Left lung (tissue), 10 donors: ENCODE results near the gene PVR. TPM values are rescaled to one million over a fixed set of nuclear protein-coding genes. Genes with fewer than 3 reads are reported as not detected.
"Not testable (repeated sequence)": the region's sequence is repeated elsewhere in the genome, so short reads cannot be mapped to it uniquely, and the experiment has no call there.

Experiments
- ATAC-seq: fragments of 200-7000 bp; cut with Tn5 transposase; one replicate; pipeline ENCODE4 v1.9.1; 2020; ENCODE audit warnings: moderate library complexity
- DNase-seq, 4 donors: peaks; one replicate each; pipeline ENCODE4 v3.0.0-alpha.2; 2013 to 2020
- H3K27ac ChIP-seq, 2 donors: fragments of 200-600 bp; sonication (generic) in 1 of 2; one replicate each; pipeline versions ENCODE4 v1.5.0 to v1.8.0; 2020 to 2021
- H3K27me3 ChIP-seq, 2 donors: fragments of 200-600 bp; sonication (generic) in 1 of 2; one replicate each; pipeline versions ENCODE4 v1.5.0 to v1.8.0; 2020 to 2021
- H3K36me3 ChIP-seq, 2 donors: fragments of 200-600 bp; sonication (generic) in 1 of 2; one replicate each; pipeline versions ENCODE4 v1.5.0 to v1.8.0; 2020 to 2021
- H3K4me1 ChIP-seq, 2 donors: fragments of 200-600 bp; one replicate each; pipeline ENCODE4 v1.8.0; 2021
- H3K4me3 ChIP-seq, 2 donors: fragments of 200-600 bp; sonication (generic) in 1 of 2; one replicate each; pipeline versions ENCODE4 v1.5.0 to v1.8.0; 2020 to 2021; ENCODE audit warnings: mild to moderate bottlenecking in 1 of 2
- H3K9me3 ChIP-seq, 2 donors: fragments of 200-600 bp; sonication (generic) in 1 of 2; one replicate each; pipeline versions ENCODE4 v1.5.0 to v1.8.0; 2020 to 2021
- intact Hi-C, 2 donors: fragments of 100-400 bp; cut with DNase I; formaldehyde crosslinking; loops; one replicate each; pipeline versions ENCODE4 v1.11.2 to v1.14.2; 2022
- microRNA-seq, 2 donors: library from miRNA; unstranded; fragments of <30 nt; microRNA quantifications; one replicate each; pipeline ENCODE4, GENCODE V29; 2019
- polyA plus RNA-seq, 6 donors: library from polyadenylated mRNA; unstranded; fragments of 120-200 nt; gene quantifications; one replicate each; pipeline ENCODE4 v1.2.1, GENCODE V29; 2013; ENCODE audit not compliant: insufficient read length in 6 of 6
- total RNA-seq, 2 donors: library from RNA; stranded (reverse); fragmentation: NEBNext Ultra II Directional; extraction: Animal tissue kit (Norgen Biotek cat#: 25700); gene quantifications; one replicate each; pipeline ENCODE4 v1.2.1, GENCODE V29; 2021
- TF ChIP-seq, protein P1 (sequence below), 2 donors: fragments of 200-600 bp; sonication (generic) in 1 of 2; IDR thresholded peaks; one replicate each; pipeline versions ENCODE4 v1.5.0 to v1.8.0; 2021; ENCODE audit warnings: antibody characterized with exemption in 2 of 2
- donor health status: DM: no; HTN: yes; CAD: no.
- donor health status: DM: no; HTN: no; CAD: no.

PVR gene
- total and polyA plus RNA-seq, 8 donors: 22.5 to 67.9 (median 28.8) TPM

- Histone ChIP-seq H3K27me3 (no peaks in the 10 kb centered on the region), H3K9me3 (no peaks in the 10 kb centered on the region), H3K36me3 (no peaks in the 10 kb centered on the region), H3K27ac (no peak overlapping the region), H3K4me3 (no peak overlapping the region), H3K4me1 (no peaks in the 10 kb centered on the region)
- DNase-seq: no peak
- intact Hi-C loops: no loop called here
- no peak for ATAC-seq
- TF ChIP-seq, protein P1, sequence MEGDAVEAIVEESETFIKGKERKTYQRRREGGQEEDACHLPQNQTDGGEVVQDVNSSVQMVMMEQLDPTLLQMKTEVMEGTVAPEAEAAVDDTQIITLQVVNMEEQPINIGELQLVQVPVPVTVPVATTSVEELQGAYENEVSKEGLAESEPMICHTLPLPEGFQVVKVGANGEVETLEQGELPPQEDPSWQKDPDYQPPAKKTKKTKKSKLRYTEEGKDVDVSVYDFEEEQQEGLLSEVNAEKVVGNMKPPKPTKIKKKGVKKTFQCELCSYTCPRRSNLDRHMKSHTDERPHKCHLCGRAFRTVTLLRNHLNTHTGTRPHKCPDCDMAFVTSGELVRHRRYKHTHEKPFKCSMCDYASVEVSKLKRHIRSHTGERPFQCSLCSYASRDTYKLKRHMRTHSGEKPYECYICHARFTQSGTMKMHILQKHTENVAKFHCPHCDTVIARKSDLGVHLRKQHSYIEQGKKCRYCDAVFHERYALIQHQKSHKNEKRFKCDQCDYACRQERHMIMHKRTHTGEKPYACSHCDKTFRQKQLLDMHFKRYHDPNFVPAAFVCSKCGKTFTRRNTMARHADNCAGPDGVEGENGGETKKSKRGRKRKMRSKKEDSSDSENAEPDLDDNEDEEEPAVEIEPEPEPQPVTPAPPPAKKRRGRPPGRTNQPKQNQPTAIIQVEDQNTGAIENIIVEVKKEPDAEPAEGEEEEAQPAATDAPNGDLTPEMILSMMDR (IDR thresholded peaks at IDR 0.05): no peak
Measured at GRCh38 chr19:44707794-44708193, 64.1 kb downstream of the PVR start.

DNA sequence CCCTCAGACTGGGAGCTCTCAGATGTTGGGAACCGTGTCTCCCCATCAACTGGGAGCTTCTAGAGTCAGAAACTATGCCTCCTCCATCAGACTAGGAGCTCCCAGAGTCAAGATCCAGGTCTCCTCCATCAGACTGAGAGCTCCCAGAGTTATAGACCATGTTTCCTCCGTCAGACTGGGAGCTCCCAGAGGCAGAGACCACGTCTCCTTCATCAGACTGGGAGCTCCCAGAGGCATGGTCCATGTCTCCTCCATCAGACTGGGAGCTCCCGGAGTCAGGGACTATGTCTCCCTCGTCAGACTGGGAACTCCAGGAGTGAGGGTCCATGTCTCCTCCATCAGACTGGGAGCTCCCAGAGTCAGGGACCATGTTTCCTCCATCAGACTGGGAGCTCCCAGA is 65.2 kb downstream of the PVR start:
- Histone ChIP-seq H3K27me3 (no peaks in the 10 kb centered on the region), H3K4me1 (no peaks in the 10 kb centered on the region), H3K36me3 (no peaks in the 10 kb centered on the region), H3K4me3 (no peak overlapping the region), H3K9me3 (no peaks in the 10 kb centered on the region), H3K27ac (no peak overlapping the region)
- DNase-seq: no peak
- intact Hi-C loops: no loop called here
- ATAC-seq: no peak
- TF ChIP-seq, protein P1 (IDR thresholded peaks at IDR 0.05): no peak

DNA sequence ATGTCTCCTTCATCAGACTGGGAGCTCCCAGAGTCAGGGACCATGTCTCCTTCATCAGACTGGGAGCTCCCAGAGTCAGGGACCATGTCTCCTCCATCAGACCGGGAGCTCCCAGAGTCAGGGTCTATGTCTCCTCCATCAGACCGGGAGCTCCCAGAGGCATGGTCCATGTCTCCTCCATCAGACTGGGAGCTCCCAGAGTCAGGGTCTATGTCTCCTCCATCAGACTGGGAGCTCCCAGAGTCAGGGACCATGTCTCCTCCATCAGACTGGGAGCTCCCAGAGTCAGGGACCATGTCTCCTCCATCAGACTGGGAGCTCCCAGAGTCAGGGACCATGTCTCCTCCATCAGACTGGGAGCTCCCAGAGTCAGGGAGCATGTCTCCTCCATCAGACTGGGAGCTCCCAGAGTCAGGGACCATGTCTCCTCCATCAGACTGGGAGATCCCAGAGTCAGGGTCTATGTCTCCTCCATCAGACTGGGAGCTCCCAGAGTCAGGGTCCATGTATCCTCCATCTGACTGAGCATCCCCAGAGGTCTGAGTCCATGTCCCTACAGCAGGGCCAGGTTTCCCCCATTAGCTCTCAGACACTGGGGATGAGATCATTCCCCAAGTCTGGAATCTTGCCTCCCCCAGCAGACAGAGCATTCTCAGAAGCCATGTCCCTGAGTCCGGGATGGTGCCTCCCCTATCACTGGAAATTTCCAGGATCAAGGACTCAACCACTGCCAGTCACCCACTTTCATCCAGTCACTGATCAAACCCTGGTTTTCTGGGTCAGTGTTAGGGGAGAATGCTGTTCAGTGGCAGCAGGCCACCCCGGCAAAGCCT is 65.9 kb downstream of the PVR start:
- intact Hi-C loops, H3K4me3 ChIP-seq, H3K9me3 ChIP-seq, H3K36me3 ChIP-seq, H3K4me1 ChIP-seq, H3K27ac ChIP-seq, ATAC-seq, H3K27me3 ChIP-seq, DNase-seq: not testable (repeated sequence)

GRCh38 chr19:44710483-44710882 is 66.8 kb downstream of the PVR start:
- H3K4me1 ChIP-seq: no peaks in the 10 kb centered on the region
- peaks cover 0 to 8% of the 10 kb centered on the region in 2 donors for H3K9me3 ChIP-seq
- H3K36me3 ChIP-seq: no peaks in the 10 kb centered on the region
- ATAC-seq: no peak
- no peak overlapping the region for H3K27ac ChIP-seq
- intact Hi-C loops: no loop called here
- H3K4me3 ChIP-seq: no peak overlapping the region
- TF ChIP-seq, protein P1 (IDR thresholded peaks at IDR 0.05): no peak
- no peaks in the 10 kb centered on the region for H3K27me3 ChIP-seq
- no peak for DNase-seq

GRCh38 chr19:44712864-44713515 is 69.3 kb downstream of the PVR start:
- Histone ChIP-seq H3K27me3 (no peaks in the 10 kb centered on the region), H3K9me3 (peaks cover 0 to 10% of the 10 kb centered on the region in 2 donors), H3K4me3 (no peak overlapping the region), H3K27ac (no peak overlapping the region), H3K36me3 (no peaks in the 10 kb centered on the region), H3K4me1 (peaks cover 0 to 10% of the 10 kb centered on the region in 2 donors)
- ATAC-seq (peak; percentile 45), DNase-seq (no peak)
- intact Hi-C loops: no loop called here
- TF ChIP-seq, protein P1 (IDR thresholded peaks at IDR 0.05): no peak

Small RNAs within 50 kb of the gene (microRNA-seq; reads per million reads assigned to microRNA genes)
- gene MIR4531: 0 reads per million in 2 donors

Other genes starting within 250 kb of the PVR start
- gene ZNF285, start 242.3 kb upstream of the PVR start, total RNA-seq: 1 to 10 TPM; 1.2 to 2.1 TPM
- gene ZNF285, start 242.3 kb upstream of the PVR start, polyA plus RNA-seq: 10 to 100 TPM; 10.4 to 15.3 (median 12.4) TPM
- 1 to 10 TPM; 3.8 to 4.5 TPM for gene ZNF229, start 195.4 kb upstream of the PVR start, total RNA-seq
- 10 to 100 TPM; 11.4 to 15.4 (median 13.0) TPM for gene ZNF229, start 195.4 kb upstream of the PVR start, polyA plus RNA-seq
- gene ZNF180, start 143.4 kb upstream of the PVR start, total RNA-seq: 1 to 10 TPM; 6.0 to 7.7 TPM
- gene ZNF180, start 143.4 kb upstream of the PVR start, polyA plus RNA-seq: 10 to 100 TPM; 14.5 to 16.6 (median 15.8) TPM
- not detected for gene CEACAM20, start 114.2 kb upstream of the PVR start, total RNA-seq
- not detected for gene CEACAM20, start 114.2 kb upstream of the PVR start, polyA plus RNA-seq
- gene IGSF23, start 30.3 kb upstream of the PVR start, total RNA-seq: not detected
- gene IGSF23, start 30.3 kb upstream of the PVR start, polyA plus RNA-seq: under 1 TPM in 2 of 6 donors, not detected in 4; 0.17 to 0.18 TPM
- gene CEACAM19, start 27.6 kb downstream of the PVR start, total RNA-seq: 1 to 10 TPM; 4.1 to 5.4 TPM
- 10 to 100 TPM; 12.8 to 21.9 (median 15.9) TPM for gene CEACAM19, start 27.6 kb downstream of the PVR start, polyA plus RNA-seq
- gene CEACAM16, start 55.2 kb downstream of the PVR start, total RNA-seq: under 1 TPM in 1 of 2 donors, not detected in 1; 0.20 TPM
- gene CEACAM16, start 55.2 kb downstream of the PVR start, polyA plus RNA-seq: not detected
- gene BCL3, start 104.8 kb downstream of the PVR start, total RNA-seq: 10 to 100 TPM; 48.2 to 79.9 TPM
- 10 to 100 TPM in 5 of 6 donors, 1 to 10 TPM in 1; 7.3 to 16.6 (median 12.9) TPM for gene BCL3, start 104.8 kb downstream of the PVR start, polyA plus RNA-seq
- 1 to 10 TPM; 5.2 to 6.1 TPM for gene CBLC, start 134.0 kb downstream of the PVR start, total RNA-seq
- 1 to 10 TPM; 3.1 to 5.7 (median 3.8) TPM for gene CBLC, start 134.0 kb downstream of the PVR start, polyA plus RNA-seq
- 100 to 1,000 TPM; 110 to 389 TPM for gene BCAM, start 165.2 kb downstream of the PVR start, total RNA-seq
- 100 to 1,000 TPM; 143 to 235 (median 163) TPM for gene BCAM, start 165.2 kb downstream of the PVR start, polyA plus RNA-seq
- gene NECTIN2, start 202.4 kb downstream of the PVR start, total RNA-seq: 100 to 1,000 TPM in 1 of 2 donors, 10 to 100 TPM in 1; 86.7 to 145 TPM
- gene NECTIN2, start 202.4 kb downstream of the PVR start, polyA plus RNA-seq: 10 to 100 TPM; 66.9 to 92.1 (median 77.6) TPM
- 10 to 100 TPM; 42.0 to 79.9 TPM for gene TOMM40, start 247.3 kb downstream of the PVR start, total RNA-seq
- gene TOMM40, start 247.3 kb downstream of the PVR start, polyA plus RNA-seq: 10 to 100 TPM; 28.8 to 48.2 (median 37.3) TPM